CD4-positive, alpha-beta T cell treated with Interleukin-4 for 1 hour (primary cell): Measurements from ENCODE around the gene ZNF365.
"Not testable (repeated sequence)": the region's sequence is repeated elsewhere in the genome, so short reads cannot be mapped to it uniquely, and the experiment has no call there.

ENCODE experiments used
- DNase-seq, 2 donors: peaks; one replicate each; pipeline ENCODE4 v3.0.0-alpha.2; 2020 to 2022

Gene ZNF365

GRCh38 chr10:62377966-62378365 lies 3.8 kb downstream of the ZNF365 start:
- no peak for DNase-seq

DNA sequence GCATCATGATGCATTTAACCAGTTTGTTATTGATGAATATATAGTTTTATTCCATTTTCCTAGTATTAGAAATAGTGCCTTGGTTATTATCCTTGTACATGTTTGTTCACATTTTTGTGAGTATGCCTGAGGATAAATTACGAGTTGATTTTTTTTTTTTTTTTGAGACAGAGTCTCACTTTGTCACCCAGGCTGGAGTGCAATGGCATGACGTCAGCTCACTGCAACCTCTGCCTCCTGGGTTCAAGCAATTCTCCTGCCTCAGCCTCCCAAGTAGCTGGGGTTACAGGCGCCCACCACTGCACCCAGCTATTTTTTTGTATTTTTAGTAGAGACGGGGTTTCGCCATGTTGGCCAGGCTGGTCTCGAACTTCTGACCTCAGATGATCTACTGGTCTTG lies 4.7 kb downstream of the ZNF365 start:
- DNase-seq, result not testable (repeated sequence)

DNA sequence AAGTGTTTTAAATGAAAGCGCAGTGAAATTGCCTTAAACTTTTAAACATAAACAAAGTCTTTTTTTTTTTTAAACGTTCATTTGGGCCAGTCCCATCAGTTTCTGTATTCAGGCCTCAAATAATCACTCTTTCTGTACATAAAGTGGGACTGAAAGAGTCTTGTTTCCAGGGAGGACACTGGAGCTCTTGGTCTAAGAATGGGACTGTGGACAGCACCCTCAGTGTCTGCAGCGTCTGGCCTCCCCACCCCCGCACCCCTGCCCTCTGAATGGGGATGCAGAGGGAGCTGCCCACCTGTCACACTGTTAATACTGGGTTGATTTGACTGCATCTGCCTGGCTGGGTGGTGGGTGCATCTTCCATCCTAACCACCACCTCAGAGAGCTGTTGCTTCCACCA lies 5.2 kb downstream of the ZNF365 start:
- DNase-seq, result no peak

DNA sequence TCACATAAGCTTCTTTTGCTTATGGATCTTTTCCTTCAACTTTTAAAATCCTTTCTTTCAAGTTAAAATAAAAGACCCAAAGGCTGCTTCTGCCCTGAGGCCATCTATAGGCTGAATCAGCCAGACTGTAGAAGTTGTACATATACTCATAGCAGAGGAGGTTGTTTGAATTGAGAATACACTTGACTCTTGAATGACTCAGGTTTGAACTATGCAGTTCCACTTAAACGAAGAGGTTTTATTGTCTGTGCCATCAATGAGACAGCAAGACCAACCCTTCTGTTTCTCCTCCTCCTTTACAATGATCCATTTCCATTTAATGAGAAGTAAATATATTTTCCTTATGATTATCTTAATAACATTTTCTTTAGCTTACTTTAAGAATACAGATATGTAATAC lies 5.8 kb downstream of the ZNF365 start:
- DNase-seq, result no peak

DNA sequence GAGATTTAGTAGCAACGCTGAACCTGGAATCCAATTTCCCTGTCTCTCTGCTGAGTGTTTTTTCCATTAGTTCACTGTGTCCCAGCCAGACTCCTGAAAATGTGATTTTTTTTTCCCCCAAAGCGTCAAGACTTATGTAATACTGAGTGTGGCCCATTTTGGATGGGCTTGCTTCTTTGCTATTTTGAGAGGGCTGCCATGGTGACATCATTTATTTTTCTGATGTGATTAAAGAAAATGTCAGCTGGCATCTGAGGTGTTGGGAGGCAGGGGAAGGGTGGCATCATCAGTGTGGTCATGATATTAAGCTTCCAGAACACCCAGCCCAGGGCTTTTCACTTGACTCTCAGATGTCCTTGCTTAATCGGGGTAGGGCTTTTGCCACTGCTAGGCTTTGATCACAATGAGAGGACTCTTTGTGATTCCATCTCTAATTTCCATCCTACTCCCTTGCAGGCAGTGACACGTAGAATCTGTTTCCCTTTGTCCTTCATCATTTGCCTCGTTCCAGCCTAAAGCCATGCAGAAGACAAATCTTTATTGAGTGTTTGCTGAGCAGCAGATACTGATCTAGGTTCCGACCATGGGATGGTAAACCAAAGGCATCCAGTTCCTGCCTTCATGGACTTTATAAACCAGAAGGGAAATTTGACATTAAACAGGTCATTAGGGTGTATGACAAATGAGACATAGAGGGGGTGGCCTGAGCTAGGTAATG lies 7.4 kb downstream of the ZNF365 start:
- no peak for DNase-seq

- DNase-seq, result no peak
Observed at GRCh38 chr10:62382831-62383230, 8.7 kb downstream of the ZNF365 start.

- peak; percentile 65 to 86 for DNase-seq
Observed at GRCh38 chr10:62384057-62384446, 9.9 kb downstream of the ZNF365 start.

- no peak for DNase-seq
Observed at GRCh38 chr10:62384447-62385081, 10.4 kb downstream of the ZNF365 start.

DNA sequence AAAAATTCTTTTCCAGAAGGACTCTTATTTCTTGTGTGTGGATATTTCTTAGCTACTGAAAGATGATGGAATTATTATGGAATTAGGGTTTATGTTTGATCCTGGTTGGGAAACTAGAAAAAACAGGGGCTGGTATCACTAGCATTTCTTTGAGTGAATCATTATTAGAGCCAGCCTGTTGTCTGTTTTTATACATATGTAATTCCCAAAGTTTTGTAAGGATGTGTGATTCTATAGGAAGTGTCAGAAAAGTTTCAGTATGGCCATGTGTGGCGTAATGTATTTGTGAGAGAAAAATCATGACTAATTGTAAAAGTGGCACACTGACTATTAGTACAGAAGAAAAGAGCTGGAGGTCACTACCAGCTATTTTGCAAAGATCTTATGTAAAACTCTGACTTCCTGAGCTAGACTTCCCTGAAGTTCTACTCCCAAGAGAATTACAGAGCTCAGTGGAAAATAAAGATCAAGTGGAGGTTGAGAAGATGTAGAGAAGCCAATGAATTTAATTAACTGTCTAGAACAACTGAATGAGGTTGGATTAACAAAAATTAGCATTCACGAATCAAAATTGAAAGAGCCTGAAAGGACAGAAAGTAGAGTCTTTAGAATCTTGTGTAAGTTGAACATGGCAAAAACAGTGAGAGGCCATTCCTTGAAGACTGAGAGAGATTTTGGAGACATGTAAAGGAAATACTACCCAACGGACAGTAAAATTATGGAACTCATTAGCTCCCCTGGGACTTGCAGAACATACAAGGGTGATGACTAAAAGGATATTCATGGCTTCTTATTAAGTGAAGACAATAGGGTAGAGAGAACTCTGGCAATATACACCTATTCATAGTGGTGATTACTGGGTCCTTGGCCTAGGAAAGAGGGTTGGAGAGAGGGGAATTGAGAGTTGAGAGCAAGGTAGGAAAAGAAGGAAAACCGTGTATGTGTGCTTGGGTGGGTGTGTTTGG lies 12.5 kb downstream of the ZNF365 start:
- no peak for DNase-seq

DNA sequence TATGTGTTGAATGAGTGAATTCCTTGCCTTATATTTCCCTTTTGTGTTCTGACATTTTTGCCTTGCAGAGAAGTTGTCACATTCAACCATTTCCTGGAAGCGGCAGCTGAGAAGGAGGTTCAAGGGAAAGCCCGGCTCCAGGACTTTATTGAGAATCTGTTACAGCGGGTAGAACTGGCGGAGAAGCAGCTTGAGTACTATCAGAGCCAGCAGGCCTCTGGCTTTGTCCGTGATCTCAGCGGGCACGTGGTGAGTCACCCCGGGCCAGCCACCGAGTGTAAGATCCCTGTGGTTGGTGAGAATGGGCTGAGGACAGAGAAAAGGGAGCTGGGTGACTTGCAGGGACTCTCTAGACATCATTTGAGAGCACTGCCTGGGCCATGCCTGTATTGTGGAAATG lies 14.2 kb downstream of the ZNF365 start:
- DNase-seq, result no peak

- no peak for DNase-seq
Observed at GRCh38 chr10:62390497-62391176, 16.5 kb downstream of the ZNF365 start.

DNA sequence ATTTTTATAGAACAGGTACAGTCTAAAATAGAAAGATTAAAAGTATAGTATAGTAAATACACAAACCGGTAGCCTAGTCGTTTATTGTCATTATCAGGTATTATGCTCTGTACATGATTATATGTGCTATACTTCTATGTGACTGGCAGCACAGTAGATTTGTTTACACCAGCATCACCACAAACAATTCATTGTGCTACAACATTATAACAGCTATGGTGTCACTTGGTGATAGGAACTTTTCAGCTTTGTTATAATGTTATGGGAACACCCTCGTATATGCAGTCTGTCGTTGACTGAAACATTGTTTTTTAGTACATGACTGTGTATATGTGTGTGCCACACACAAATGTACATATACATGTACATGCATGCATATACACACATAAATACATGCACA lies 19.1 kb downstream of the ZNF365 start:
- DNase-seq, result no peak

DNA sequence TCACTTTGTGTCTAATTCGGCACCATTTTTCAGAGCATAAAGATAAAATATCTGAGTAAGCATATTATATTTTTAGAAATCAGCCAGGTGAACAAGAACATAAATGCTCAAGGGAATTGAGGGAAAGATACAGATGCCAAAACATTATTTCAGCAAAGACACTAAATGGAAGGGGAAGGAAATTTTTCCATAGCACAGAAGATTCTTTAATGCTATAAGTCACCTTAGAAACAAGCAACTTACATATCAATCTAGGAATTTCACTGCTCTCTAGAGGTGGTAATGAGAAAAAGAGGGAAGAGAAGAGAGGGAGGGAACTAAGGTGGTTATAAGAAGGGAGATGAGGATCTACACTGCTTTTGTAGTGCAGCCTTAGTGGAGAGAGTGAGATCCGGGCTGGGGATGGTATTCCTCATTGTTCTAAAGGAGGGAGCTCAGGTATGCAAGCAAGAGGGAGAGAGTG lies 20.4 kb downstream of the ZNF365 start:
- DNase-seq, result no peak

DNA sequence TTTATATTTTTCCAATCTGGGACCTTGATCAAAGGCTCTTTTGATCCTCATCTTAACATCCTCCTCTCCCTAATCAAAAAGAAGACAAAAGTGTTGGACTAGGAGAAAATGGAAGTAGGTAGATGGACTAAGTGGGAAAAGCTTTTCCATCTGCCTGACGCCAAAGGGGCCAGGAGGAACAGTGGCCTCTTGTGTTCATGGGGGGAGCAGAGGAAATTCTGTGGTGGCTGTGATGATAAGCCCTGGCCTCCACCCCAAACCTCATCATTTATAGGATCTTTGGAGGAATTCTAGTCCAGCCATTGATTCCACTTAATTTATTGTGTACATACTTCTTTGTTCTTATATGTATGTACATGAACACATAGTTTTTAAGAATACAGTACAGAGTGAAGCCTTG lies 21.7 kb downstream of the ZNF365 start:
- no peak for DNase-seq

- DNase-seq, result no peak
Observed at GRCh38 chr10:62396864-62397263, 22.7 kb downstream of the ZNF365 start.

GRCh38 chr10:62399211-62399610 lies 25.0 kb downstream of the ZNF365 start:
- DNase-seq, result no peak

GRCh38 chr10:62402508-62402907 lies 28.3 kb downstream of the ZNF365 start:
- no peak for DNase-seq

DNA sequence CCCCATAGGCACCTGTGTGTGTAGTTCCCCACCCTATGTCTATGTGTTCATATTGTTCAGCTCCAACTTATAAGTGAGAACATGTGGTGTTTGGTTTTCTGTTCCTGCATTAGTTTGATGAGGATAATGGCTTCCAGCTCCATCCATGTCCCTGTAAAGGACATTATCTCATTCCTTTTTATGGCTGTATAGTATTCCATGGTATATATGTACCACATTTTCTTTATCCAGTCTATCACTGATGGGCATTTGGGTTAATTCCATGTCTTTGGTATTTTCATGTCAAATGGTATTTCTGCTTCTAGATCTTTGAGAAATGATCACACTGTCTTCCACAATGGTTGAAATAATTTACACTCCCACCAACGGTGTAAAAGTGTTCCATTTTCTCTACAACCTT lies 36.4 kb downstream of the ZNF365 start:
- not testable (repeated sequence) for DNase-seq

DNA sequence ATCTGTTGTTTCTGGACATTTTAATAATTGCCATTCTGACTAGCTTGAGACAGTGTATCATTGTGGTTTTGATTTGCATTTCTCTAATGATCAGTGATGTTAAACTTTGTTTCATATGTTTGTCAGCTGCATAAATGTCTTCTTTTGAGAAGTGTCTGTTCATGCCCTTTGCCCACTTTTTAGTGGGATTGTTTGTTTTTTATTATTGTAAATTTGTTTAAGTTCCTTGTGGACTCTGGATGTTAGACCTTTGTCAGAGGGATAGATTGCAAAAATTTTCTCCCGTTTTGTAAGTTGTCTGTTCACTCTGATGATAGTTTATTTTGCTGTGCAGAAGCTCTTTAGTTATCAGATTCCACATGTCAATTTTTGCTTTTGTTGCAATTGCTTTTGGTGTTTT lies 36.8 kb downstream of the ZNF365 start:
- DNase-seq, result not testable (repeated sequence)

DNA sequence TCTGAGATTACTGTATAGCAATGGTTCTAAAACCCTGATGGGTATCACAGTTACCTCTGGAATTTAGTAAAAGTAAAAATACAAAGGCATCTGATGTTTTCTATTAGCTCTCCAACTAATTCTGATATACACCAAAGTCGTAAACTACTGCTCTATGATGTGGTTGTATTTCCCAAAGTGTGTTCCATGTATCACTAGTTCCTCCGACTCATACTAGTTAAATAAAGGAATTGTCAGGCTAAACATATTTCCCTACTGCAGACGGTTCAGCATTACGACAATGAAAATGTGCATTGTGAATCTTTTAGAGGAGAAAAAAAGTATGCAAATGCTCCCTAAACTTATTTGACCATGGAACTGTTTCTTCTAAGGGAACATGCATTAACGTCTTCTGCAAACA lies 38.9 kb downstream of the ZNF365 start:
- DNase-seq, result no peak

- DNase-seq, result no peak
Observed at GRCh38 chr10:62413652-62414051, 39.5 kb downstream of the ZNF365 start.

- peak in 1 of 2 donors; percentile 5 for DNase-seq
Observed at GRCh38 chr10:62414359-62414758, 40.2 kb downstream of the ZNF365 start.

GRCh38 chr10:62422068-62422590 lies 48.0 kb downstream of the ZNF365 start:
- no peak for DNase-seq
